GM23248 (cell line): ENCODE measurements around the gene TTC28. TPM values are rescaled to one million over a fixed set of nuclear protein-coding genes. Genes with fewer than 3 reads are reported as not detected.

Source experiments
- DNase-seq: peaks from one replicate; pipeline ENCODE4 v3.0.0-alpha.2; 2015
- H2AFZ ChIP-seq: fragments of 200-600 bp; sonication (generic); 2 replicates; pipeline ENCODE4 v1.6.1; 2016; ENCODE audit warnings: antibody characterized with exemption
- H3F3A ChIP-seq: fragments of 200-600 bp; sonication (generic); 2 replicates; pipeline ENCODE4 v1.6.1; 2016; ENCODE audit warnings: mild to moderate bottlenecking, antibody characterized with exemption, mixed run types; ENCODE audit not compliant: insufficient read depth
- H3K27ac ChIP-seq: fragments of 200-600 bp; sonication (generic); 2 replicates; pipeline ENCODE4 v1.5.1; 2016; ENCODE audit warnings: mild to moderate bottlenecking
- H3K27me3 ChIP-seq: fragments of 200-600 bp; sonication (generic); replicated peaks from 2 replicates; pipeline ENCODE4 v1.6.1; 2016; ENCODE audit warnings: mild to moderate bottlenecking; ENCODE audit not compliant: insufficient read depth
- H3K36me3 ChIP-seq: fragments of 200-600 bp; sonication (generic); 2 replicates; pipeline ENCODE4 v1.6.1; 2016; ENCODE audit warnings: low read depth, mild to moderate bottlenecking
- H3K4me1 ChIP-seq: fragments of 200-600 bp; sonication (generic); 2 replicates; pipeline ENCODE4 v1.6.1; 2016; ENCODE audit warnings: mild to moderate bottlenecking; ENCODE audit not compliant: insufficient read depth
- H3K4me2 ChIP-seq: fragments of 200-600 bp; sonication (generic); one replicate; pipeline ENCODE4 v1.6.1; 2016; ENCODE audit warnings: mild to moderate bottlenecking; ENCODE audit not compliant: unreplicated experiment
- H3K4me3 ChIP-seq: fragments of 200-600 bp; sonication (generic); 2 replicates; pipeline ENCODE4 v1.5.1; 2016; ENCODE audit warnings: mild to moderate bottlenecking
- H3K79me2 ChIP-seq: fragments of 200-600 bp; sonication (generic); 2 replicates; pipeline ENCODE4 v1.6.1; 2016; ENCODE audit warnings: mild to moderate bottlenecking; ENCODE audit not compliant: insufficient read depth
- H3K9ac ChIP-seq: fragments of 200-600 bp; sonication (generic); 2 replicates; pipeline ENCODE4 v1.6.1; 2016; ENCODE audit warnings: mild to moderate bottlenecking
- H3K9me2 ChIP-seq: fragments of 200-600 bp; sonication (generic); 2 replicates; pipeline ENCODE4 v1.6.1; 2016; ENCODE audit warnings: mixed run types, mild to moderate bottlenecking, moderate library complexity; ENCODE audit not compliant: insufficient read depth
- H3K9me3 ChIP-seq: fragments of 200-600 bp; sonication (generic); one replicate; pipeline ENCODE4 v1.6.1; 2017; ENCODE audit warnings: low read depth
- H4K20me1 ChIP-seq: fragments of 200-600 bp; sonication (generic); 2 replicates; pipeline ENCODE4 v1.6.0; 2016; ENCODE audit not compliant: insufficient read depth
- EZH2 ChIP-seq: fragments of 200-600 bp; sonication (generic); IDR thresholded peaks from 2 replicates; pipeline ENCODE4 v1.6.1; 2018; ENCODE audit warnings: antibody characterized with exemption, mild to moderate bottlenecking; ENCODE audit not compliant: insufficient read depth, poor library complexity, severe bottlenecking
- EZH2phosphoT487 ChIP-seq: fragments of 200-600 bp; sonication (generic); IDR thresholded peaks from 2 replicates; pipeline ENCODE4 v1.6.1; 2018; ENCODE audit warnings: antibody characterized with exemption, moderate library complexity, mild to moderate bottlenecking, low read depth; ENCODE audit not compliant: insufficient read depth
- WGBS, 2 experiments: methylation state at CpG; one replicate each; pipeline ENCODE4 v1.1.6; 2015 to 2017; ENCODE audit warnings: low lambda C conversion rate in 2 of 2, low coverage in 1 of 2; ENCODE audit errors: missing lambda C conversion rate in 2 of 2; 5-methylcytosine and 5-hydroxymethylcytosine counted together
- in situ Hi-C: fragments of 300-500 bp; cut with MboI; formaldehyde crosslinking; loops from 2 replicates; pipeline ENCODE4 v1.15.0; 2020
- polyA plus RNA-seq: library from polyadenylated mRNA; unstranded; fragments of >200 nt; fragmentation: Nextera tagmentation; extraction: Ambion mirVana; gene quantifications from 2 replicates; pipeline ENCODE4 v1.2.1, GENCODE V29; 2016
- total RNA-seq: library from RNA; depleted of rRNA; stranded (reverse); fragments of >200 nt; shearing (Covaris generic); gene quantifications from 2 replicates; pipeline ENCODE4 v1.2.3, GENCODE V29; 2014

TTC28 gene
- total and polyA plus RNA-seq, 2 experiments from 2014 or later: 12.5 to 41.9 TPM

- Histone ChIP-seq H3K27ac (no peak overlapping the region), H3K4me1 (peaks cover 4% of the 10 kb centered on the region; the same call in 1 of the 2 replicates), H4K20me1 (no peaks in the 10 kb centered on the region), H3K4me3 (no peak overlapping the region), H2AFZ (no peak overlapping the region), H3K79me2 (no peaks in the 10 kb centered on the region), H3K36me3 (no peaks in the 10 kb centered on the region), H3K9ac (no peak overlapping the region), H3K9me2 (no peaks in the 10 kb centered on the region), H3K27me3 (no peaks in the 10 kb centered on the region), H3K4me2 (peak overlapping the region; percentile 36), H3F3A (no peaks in the 10 kb centered on the region), H3K9me3 (no peaks in the 10 kb centered on the region)
- TF ChIP-seq EZH2: no peak
- TF ChIP-seq EZH2phosphoT487: no peak
- in situ Hi-C loops: loop anchor here (10.0 kb wide), 1 partner anchor 805 kb away; no protein-coding TSS in a partner anchor
- 41 to 45% methylated on average over 18 to 19 of the region's 20 CpGs for WGBS, 2 experiments
- peak; percentile 78 for DNase-seq
Measured at GRCh38 chr22:28019881-28020861, 659.5 kb downstream of the TTC28 start.

- no peaks in the 10 kb centered on the region for H3F3A ChIP-seq
- DNase-seq: peak; percentile 67
- no peaks in the 10 kb centered on the region for H3K79me2 ChIP-seq
- no peak overlapping the region for H3K27ac ChIP-seq
- 78 to 81% methylated on average over 8 of the region's 8 CpGs for WGBS, 2 experiments
- no peaks in the 10 kb centered on the region for H3K9me2 ChIP-seq
- H3K27me3 ChIP-seq: no peaks in the 10 kb centered on the region
- H3K4me1 ChIP-seq: peaks cover 4% of the 10 kb centered on the region; the same call in 1 of the 2 replicates
- no peaks in the 10 kb centered on the region for H3K36me3 ChIP-seq
- H3K9ac ChIP-seq: no peak overlapping the region
- no peak for TF ChIP-seq EZH2phosphoT487
- TF ChIP-seq EZH2: no peak
- H3K4me2 ChIP-seq: no peak overlapping the region
- H3K9me3 ChIP-seq: no peaks in the 10 kb centered on the region
- H2AFZ ChIP-seq: no peak overlapping the region
- in situ Hi-C loops: no loop called here
- H4K20me1 ChIP-seq: no peaks in the 10 kb centered on the region
- no peak overlapping the region for H3K4me3 ChIP-seq
Measured at GRCh38 chr22:28019360-28019759, 660.3 kb downstream of the TTC28 start.

- no peak overlapping the region for H3K9ac ChIP-seq
- peaks cover 4% of the 10 kb centered on the region; the same call in 1 of the 2 replicates for H3K4me1 ChIP-seq
- H3F3A ChIP-seq: no peaks in the 10 kb centered on the region
- no peak overlapping the region for H2AFZ ChIP-seq
- DNase-seq: no peak
- no peaks in the 10 kb centered on the region for H3K9me2 ChIP-seq
- H4K20me1 ChIP-seq: no peaks in the 10 kb centered on the region
- no peaks in the 10 kb centered on the region for H3K79me2 ChIP-seq
- H3K27ac ChIP-seq: no peak overlapping the region
- H3K4me3 ChIP-seq: no peak overlapping the region
- 98 to 99% methylated on average over 8 of the region's 8 CpGs for WGBS, 2 experiments
- H3K4me2 ChIP-seq: no peak overlapping the region
- in situ Hi-C loops: no loop called here
- H3K27me3 ChIP-seq: no peaks in the 10 kb centered on the region
- H3K36me3 ChIP-seq: no peaks in the 10 kb centered on the region
- TF ChIP-seq EZH2 (no peak), EZH2phosphoT487 (no peak)
- no peaks in the 10 kb centered on the region for H3K9me3 ChIP-seq
Measured at GRCh38 chr22:28018461-28018927, 661.1 kb downstream of the TTC28 start.

- 88 to 89% methylated on average over 4 of the region's 4 CpGs for WGBS, 2 experiments
- in situ Hi-C loops: no loop called here
- H3K27ac ChIP-seq: no peak overlapping the region
- no peak overlapping the region for H2AFZ ChIP-seq
- H3K27me3 ChIP-seq: no peaks in the 10 kb centered on the region
- H3K9me2 ChIP-seq: no peaks in the 10 kb centered on the region
- TF ChIP-seq EZH2phosphoT487: no peak
- no peak for TF ChIP-seq EZH2
- H3K79me2 ChIP-seq: no peaks in the 10 kb centered on the region
- no peak overlapping the region for H3K4me3 ChIP-seq
- H3K9ac ChIP-seq: no peak overlapping the region
- DNase-seq: no peak
- H3K36me3 ChIP-seq: no peaks in the 10 kb centered on the region; the same call in 1 of the 2 replicates
- H3K4me1 ChIP-seq: peaks cover 4% of the 10 kb centered on the region; the same call in 1 of the 2 replicates
- H3K9me3 ChIP-seq: no peaks in the 10 kb centered on the region
- H3F3A ChIP-seq: no peaks in the 10 kb centered on the region
- no peaks in the 10 kb centered on the region for H4K20me1 ChIP-seq
- no peak overlapping the region for H3K4me2 ChIP-seq
Measured at GRCh38 chr22:28017859-28018258, 661.8 kb downstream of the TTC28 start.
